GM21576 (cell line): Measurements from ENCODE around the gene TANK.

Source experiments
- ATAC-seq: cut with Tn5 transposase; IDR thresholded peaks from one replicate; pipeline ENCODE4 v1.9.1; 2021; ENCODE audit warnings: mild to moderate bottlenecking, moderate library complexity; ENCODE audit not compliant: unreplicated experiment

TANK gene

GRCh38 chr2:161223139-161223732, 63.0 kb downstream of the TANK start:
- ATAC-seq: peak; percentile 71

- ATAC-seq: no peak
These were observed 68.4 kb downstream of the TANK start for GRCh38 chr2:161228511-161229240.

GRCh38 chr2:161230959-161231358, 70.7 kb downstream of the TANK start:
- ATAC-seq: no peak

GRCh38 chr2:161232571-161232970, 72.3 kb downstream of the TANK start:
- no peak for ATAC-seq

GRCh38 chr2:161233858-161234431, 73.7 kb downstream of the TANK start:
- no peak for ATAC-seq

GRCh38 chr2:161234627-161235026, 74.4 kb downstream of the TANK start:
- no peak for ATAC-seq

- peak; percentile 38 for ATAC-seq
These were observed 77.4 kb downstream of the TANK start for GRCh38 chr2:161237392-161238264.

GRCh38 chr2:161238265-161238559, 78.0 kb downstream of the TANK start:
- no peak for ATAC-seq

- ATAC-seq: peak; percentile 35
These were observed 78.5 kb downstream of the TANK start for GRCh38 chr2:161238560-161239325.

GRCh38 chr2:161239326-161240109, 79.3 kb downstream of the TANK start:
- no peak for ATAC-seq

- ATAC-seq: no peak
These were observed 81.7 kb downstream of the TANK start for GRCh38 chr2:161241894-161242293.

GRCh38 chr2:161243312-161243711, 83.1 kb downstream of the TANK start:
- ATAC-seq: peak; percentile 41

- no peak for ATAC-seq
These were observed 83.7 kb downstream of the TANK start for GRCh38 chr2:161243905-161244304.

GRCh38 chr2:161244387-161245260, 84.4 kb downstream of the TANK start:
- ATAC-seq: peak; percentile 80

- ATAC-seq: no peak
These were observed 85.0 kb downstream of the TANK start for GRCh38 chr2:161245261-161245553.

GRCh38 chr2:161245671-161246070, 85.4 kb downstream of the TANK start:
- no peak for ATAC-seq

GRCh38 chr2:161246281-161246680, 86.1 kb downstream of the TANK start:
- ATAC-seq: no peak

- ATAC-seq: peak; percentile 59
These were observed 90.7 kb downstream of the TANK start for GRCh38 chr2:161250864-161251436.
